GM18508 (cell line): ENCODE results near the gene YDJC.
"Not testable (repeated sequence)": the region's sequence is repeated elsewhere in the genome, so short reads cannot be mapped to it uniquely, and the experiment has no call there.

Source experiments
- ATAC-seq: cut with Tn5 transposase; IDR thresholded peaks from one replicate; pipeline ENCODE4 v1.9.1; 2021; ENCODE audit warnings: moderate number of reproducible peaks; ENCODE audit not compliant: insufficient read depth, unreplicated experiment

YDJC gene

GRCh38 chr22:21629255-21630149 is at the start of gene YDJC:
Gene YDJC, minus strand, starts transcription at chr22:21630022. Its CDS starts 8 bp downstream, at chr22:21630014.
- ATAC-seq: no peak

GRCh38 chr22:21679383-21679782 is 49.6 kb upstream of the YDJC start:
- no peak for ATAC-seq

- not testable (repeated sequence) for ATAC-seq
Measured at GRCh38 chr22:21678842-21679241, 49.0 kb upstream of the YDJC start.

- ATAC-seq: no peak
Measured at GRCh38 chr22:21677606-21678443, 48.0 kb upstream of the YDJC start.

- ATAC-seq: no peak
Measured at GRCh38 chr22:21674638-21675245, 44.9 kb upstream of the YDJC start.

GRCh38 chr22:21673534-21674321 is 43.9 kb upstream of the YDJC start:
- ATAC-seq: no peak

GRCh38 chr22:21672107-21672629 is 42.3 kb upstream of the YDJC start:
- ATAC-seq: no peak

GRCh38 chr22:21669026-21669425 is 39.2 kb upstream of the YDJC start:
- ATAC-seq: no peak

- no peak for ATAC-seq
Measured at GRCh38 chr22:21666786-21667185, 37.0 kb upstream of the YDJC start.

- no peak for ATAC-seq
Measured at GRCh38 chr22:21665047-21665851, 35.4 kb upstream of the YDJC start.

- ATAC-seq: no peak
Measured at GRCh38 chr22:21663738-21664137, 33.9 kb upstream of the YDJC start.

- no peak for ATAC-seq
Measured at GRCh38 chr22:21661991-21662390, 32.2 kb upstream of the YDJC start.

- ATAC-seq: no peak
Measured at GRCh38 chr22:21660904-21661303, 31.1 kb upstream of the YDJC start.

- no peak for ATAC-seq
Measured at GRCh38 chr22:21659864-21660525, 30.2 kb upstream of the YDJC start.

- no peak for ATAC-seq
Measured at GRCh38 chr22:21657360-21658032, 27.7 kb upstream of the YDJC start.

- ATAC-seq: no peak
Measured at GRCh38 chr22:21657020-21657359, 27.2 kb upstream of the YDJC start.

- ATAC-seq: no peak
Measured at GRCh38 chr22:21652547-21653545, 23.0 kb upstream of the YDJC start.
